HepG2 (cell line): Measurements from ENCODE around the gene LGALS1. TPM values are rescaled to one million over a fixed set of nuclear protein-coding genes. Genes with fewer than 3 reads are reported as not detected.

Source experiments
- ATAC-seq: fragments of 200-7000 bp; cut with Tn5 transposase; 3 replicates; pipeline ENCODE4 v1.9.1; 2020; ENCODE audit warnings: mild to moderate bottlenecking, moderate library complexity
- BruUV-seq: library from RNA; stranded (reverse); fragments of 400-500 nt; replicated peaks from 2 replicates; lab custom pipeline; 2021; lab: Mats Ljungman, UMichigan
- CTCF ChIA-PET: fragments of 300-600 bp; formaldehyde crosslinking; extraction: SDS; loops from one replicate; lab custom pipeline; 2021; ENCODE audit warnings: low total read pairs, inconsistent platforms, low intra/inter-chr PET ratio; lab: Yijun Ruan, JAX
- POLR2A ChIA-PET: fragments of 350-600 bp; sonication (Branson Sonifier 250); formaldehyde crosslinking; loops from one replicate; lab custom pipeline; 2020; ENCODE audit warnings: antibody characterized with exemption, inconsistent platforms; lab: Yijun Ruan, JAX
- DNase-seq: peaks from one replicate; pipeline ENCODE4 v3.0.0-alpha.2; 2015; ENCODE audit warnings: low spot score
- FAIRE-seq: peaks from 3 replicates; lab custom pipeline; 2011; peaks lifted over from hg19 to GRCh38; lab: Jason Lieb, UNC
- H2AFZ ChIP-seq: one replicate; pipeline ENCODE4 v1.6.1; 2011; ENCODE audit warnings: low read length, inconsistent platforms
- H3K27ac ChIP-seq: fragments of 300-600 bp; 3 replicates; pipeline ENCODE4 v1.8.0; 2011; ENCODE audit warnings: mixed run types, mild to moderate bottlenecking, mixed read lengths, low read length, inconsistent platforms; ENCODE audit not compliant: insufficient read depth; ENCODE audit errors: extremely low read length
- H3K27me3 ChIP-seq, 2 experiments: fragments of 200-600 bp in 1 of 2; 2 replicates in 1 of 2; 3 replicates in 1 of 2; pipeline versions ENCODE4 v1.6.0 to v1.8.0; 2011; ENCODE audit warnings: low read length in 2 of 2, mild to moderate bottlenecking in 2 of 2, moderate library complexity in 2 of 2, inconsistent platforms in 1 of 2; ENCODE audit not compliant: insufficient read depth in 2 of 2, control insufficient read depth in 1 of 2
- H3K36me3 ChIP-seq, 2 experiments: fragments of 200-600 bp in 1 of 2; replicated peaks in 1 of 2; 2 replicates in 1 of 2; 3 replicates in 1 of 2; pipeline versions ENCODE4 v1.5.1 to v1.8.0; 2011; ENCODE audit warnings: low read length in 2 of 2, inconsistent platforms in 1 of 2; ENCODE audit not compliant: insufficient read depth in 2 of 2, control insufficient read depth in 1 of 2
- H3K4me1 ChIP-seq: 2 replicates; pipeline ENCODE4 v1.5.1; 2012; ENCODE audit warnings: low read length, inconsistent platforms; ENCODE audit not compliant: insufficient read depth
- H3K4me2 ChIP-seq: 2 replicates; pipeline ENCODE4 v1.6.0; 2011; ENCODE audit warnings: low read depth, low read length, inconsistent platforms
- H3K4me3 ChIP-seq, 3 experiments: fragments of 200-600 bp in 1 of 3; sonication (generic), shearing (Covaris generic) in 1 of 3; replicated peaks in 1 of 3; 2 replicates each; pipeline ENCODE4 v1.5.1; 2011 to 2016; ENCODE audit warnings: low read length in 3 of 3, inconsistent platforms in 2 of 3, low read depth in 2 of 3, mild to moderate bottlenecking in 2 of 3, control low read depth in 1 of 3, mixed read lengths in 1 of 3; ENCODE audit not compliant: insufficient read depth in 1 of 3
- H3K79me2 ChIP-seq: one replicate; pipeline ENCODE4 v1.6.1; 2011; ENCODE audit warnings: low read length, inconsistent platforms; ENCODE audit not compliant: insufficient read depth
- H3K9ac ChIP-seq: 2 replicates; pipeline ENCODE4 v1.6.0; 2011; ENCODE audit warnings: mild to moderate bottlenecking, low read depth, low read length, inconsistent platforms; ENCODE audit not compliant: insufficient read depth
- H3K9me3 ChIP-seq: 2 replicates; pipeline ENCODE4 v1.5.1; 2012; ENCODE audit warnings: mild to moderate bottlenecking, low read length
- H4K20me1 ChIP-seq: 2 replicates; pipeline ENCODE4 v1.6.0; 2011; ENCODE audit warnings: inconsistent platforms, mild to moderate bottlenecking, low read length, moderate library complexity; ENCODE audit not compliant: insufficient read depth
- AHR ChIP-seq: IDR thresholded peaks from 2 replicates; pipeline ENCODE4 v1.6.1; 2018; ENCODE audit warnings: missing genetic modification reagents, missing compliant biosample characterization
- ATF6 ChIP-seq: sonication (generic); formaldehyde crosslinking; conservative IDR thresholded peaks from 2 replicates; pipeline ENCODE4 v1.4.0; 2020; ENCODE audit warnings: missing genetic modification reagents
- DBP ChIP-seq: sonication (generic); formaldehyde crosslinking; IDR thresholded peaks from 2 replicates; pipeline ENCODE4 v1.4.0; 2020; ENCODE audit warnings: missing genetic modification reagents; ENCODE audit errors: not compliant biosample characterization
- DDIT3 ChIP-seq: sonication (generic); formaldehyde crosslinking; IDR thresholded peaks from 2 replicates; pipeline ENCODE4 v1.4.0; 2020; ENCODE audit warnings: mild to moderate bottlenecking, missing genetic modification reagents
- KMT2B ChIP-seq: IDR thresholded peaks from 2 replicates; pipeline ENCODE4 v1.6.1; 2016; ENCODE audit warnings: missing genetic modification reagents, missing compliant biosample characterization
- RARA ChIP-seq: IDR thresholded peaks from 2 replicates; pipeline ENCODE4 v1.6.1; 2016; ENCODE audit warnings: missing genetic modification reagents, missing compliant biosample characterization
- RNF219 ChIP-seq: sonication (generic); formaldehyde crosslinking; IDR thresholded peaks from 2 replicates; pipeline ENCODE4 v1.5.0; 2020; ENCODE audit warnings: mild to moderate bottlenecking, missing genetic modification reagents
- SOX13 ChIP-seq, 3 experiments: fragments of 450-650 bp in 1 of 3; sonication (generic) in 1 of 3; formaldehyde crosslinking in 1 of 3; IDR thresholded peaks in 2 of 3; conservative IDR thresholded peaks in 1 of 3; 2 replicates each; pipeline versions ENCODE4 v1.5.0 to v1.6.1; 2016 to 2020; ENCODE audit warnings: antibody characterized with exemption in 1 of 3, mild to moderate bottlenecking in 1 of 3, missing compliant biosample characterization in 1 of 3, missing genetic modification reagents in 1 of 3, moderate library complexity in 1 of 3
- TAF1 ChIP-seq: sonication (generic); formaldehyde crosslinking; IDR thresholded peaks from 2 replicates; pipeline ENCODE4 v1.4.0; 2020; ENCODE audit warnings: missing genetic modification reagents
- TIGD3 ChIP-seq: sonication (generic); formaldehyde crosslinking; IDR thresholded peaks from 2 replicates; pipeline ENCODE4 v1.5.1; 2020; ENCODE audit warnings: mild to moderate bottlenecking, missing genetic modification reagents, borderline replicate concordance
- ZNF230 ChIP-seq: sonication (generic); formaldehyde crosslinking; IDR thresholded peaks from 2 replicates; pipeline ENCODE4 v1.4.0; 2020; ENCODE audit warnings: mild to moderate bottlenecking, missing genetic modification reagents
- ZNF503 ChIP-seq: sonication (generic); formaldehyde crosslinking; IDR thresholded peaks from 2 replicates; pipeline ENCODE4 v1.4.0; 2020; ENCODE audit warnings: missing genetic modification reagents
- ZNF564 ChIP-seq: sonication (generic); formaldehyde crosslinking; IDR thresholded peaks from 2 replicates; pipeline ENCODE4 v1.8.1; 2023; ENCODE audit warnings: mild to moderate bottlenecking, missing genetic modification reagents
- WGBS: methylation state at CpG from one replicate; pipeline ENCODE4 v1.1.6; 2017; ENCODE audit warnings: low lambda C conversion rate; 5-methylcytosine and 5-hydroxymethylcytosine counted together
- in situ Hi-C: cut with HindIII; loops from 2 replicates; pipeline ENCODE4 v1.10.0; 2017; ENCODE audit warnings: low pct_unique_long_range_greater_than_20kb; ENCODE audit not compliant: extremely low pct_ligation_motif_present
- intact Hi-C: fragments of 100-400 bp; cut with micrococcal nuclease; formaldehyde crosslinking; loops from one replicate; pipeline ENCODE4 v1.10.0; 2022; ENCODE audit not compliant: unreplicated experiment
- polyA plus RNA-seq, 8 experiments: library from polyadenylated mRNA; depleted of rRNA in 3 of 8; stranded (reverse) in 7 of 8; unstranded in 1 of 8; fragments of >200 nt; fragmentation: Illumina TruSeq in 4 of 8; extraction: Trizol in 4 of 8; gene quantifications; 2 replicates each; pipeline versions ENCODE4 v1.2.1 to v1.2.3, GENCODE V29; 2011 to 2016; ENCODE audit warnings: low read depth in 4 of 8, missing spikeins in 1 of 8, mixed read lengths in 1 of 8; ENCODE audit not compliant: insufficient read depth in 1 of 8
- total RNA-seq, 5 experiments: library from RNA; depleted of rRNA; stranded (reverse); fragments of >200 nt; fragmentation: Illumina TruSeq; extraction: Trizol; gene quantifications; 2 replicates each; pipeline ENCODE4 v1.2.3, GENCODE V29; 2016; ENCODE audit warnings: low read depth in 1 of 5

LGALS1 gene
- total and polyA plus RNA-seq, 2 of the 13 experiments (the other 11 are each of a cell fraction or from before 2014, with no cell fraction given): 103 to 858 TPM

- H3K4me2 ChIP-seq: no peak overlapping the region
- peaks cover 59% of the 10 kb centered on the region for H4K20me1 ChIP-seq
- intact Hi-C loops (no loop called here), in situ Hi-C loops (no loop called here)
- no peak overlapping the region for H2AFZ ChIP-seq
- H3K9me3 ChIP-seq: no peaks in the 10 kb centered on the region
- no peaks in the 10 kb centered on the region; a peak in 1 of 5 replicates for H3K27me3 ChIP-seq
- peaks cover 17 to 29% of the 10 kb centered on the region in 2 experiments for H3K36me3 ChIP-seq
- DNase-seq (peak; percentile 62), FAIRE-seq (no peak), ATAC-seq (0 out of 3 replicates have a peak, but pooled peaks have one; percentile 5)
- no peak overlapping the region for H3K4me3 ChIP-seq
- 80% methylated on average over 16 of the region's 16 CpGs for WGBS
- BruUV-seq: no TSS peak
- H3K79me2 ChIP-seq: peaks cover 55% of the 10 kb centered on the region
- peaks cover 71% of the 10 kb centered on the region for H3K4me1 ChIP-seq
- POLR2A ChIA-PET: interaction anchor here (1.4 to 11.2 kb wide), 4 partner anchors 11 to 27 kb away, joined by 3 to 242 read pairs (median 62); partner anchors contain the start of genes LGALS1 and SH3BP1
- CTCF ChIA-PET: no interaction called here
- H3K9ac ChIP-seq: peak overlapping the region; percentile 23; the same call in 1 of the 2 replicates
- peak overlapping the region; percentile 30 for H3K27ac ChIP-seq
- TF ChIP-seq DBP (CRISPR knock-in tag) (no peak), ZNF230 (CRISPR knock-in tag) (no peak), AHR (no peak), KMT2B (no peak), SOX13 (IDR thresholded peaks at IDR 0.05) (no peak), SOX13 (CRISPR knock-in tag; conservative IDR thresholded peaks at IDR 0.05 in 1 of 2, IDR thresholded peaks at IDR 0.05 in 1 of 2) (peak in 1 of 2 experiments; percentile 32; a peak in 1 of 4 replicates), DDIT3 (CRISPR knock-in tag) (no peak), ZNF503 (no peak), TAF1 (CRISPR knock-in tag) (no peak), ATF6 (no peak), RARA (CRISPR knock-in tag) (no peak), TIGD3 (no peak), RNF219 (CRISPR knock-in tag) (no peak), ZNF564 (CRISPR knock-in tag) (no peak)
These were observed 11.0 kb upstream of the LGALS1 start for GRCh38 chr22:37664249-37665101.
